ENCODE data around the gene ADM2. TPM values are rescaled to one million over a fixed set of nuclear protein-coding genes. Genes with fewer than 3 reads are reported as not detected.

Gene ADM2
- total and polyA plus RNA-seq, 2 of the 13 experiments (the other 11 are each of a cell fraction or from before 2014, with no cell fraction given): 1.2 to 3.0 TPM

DNA sequence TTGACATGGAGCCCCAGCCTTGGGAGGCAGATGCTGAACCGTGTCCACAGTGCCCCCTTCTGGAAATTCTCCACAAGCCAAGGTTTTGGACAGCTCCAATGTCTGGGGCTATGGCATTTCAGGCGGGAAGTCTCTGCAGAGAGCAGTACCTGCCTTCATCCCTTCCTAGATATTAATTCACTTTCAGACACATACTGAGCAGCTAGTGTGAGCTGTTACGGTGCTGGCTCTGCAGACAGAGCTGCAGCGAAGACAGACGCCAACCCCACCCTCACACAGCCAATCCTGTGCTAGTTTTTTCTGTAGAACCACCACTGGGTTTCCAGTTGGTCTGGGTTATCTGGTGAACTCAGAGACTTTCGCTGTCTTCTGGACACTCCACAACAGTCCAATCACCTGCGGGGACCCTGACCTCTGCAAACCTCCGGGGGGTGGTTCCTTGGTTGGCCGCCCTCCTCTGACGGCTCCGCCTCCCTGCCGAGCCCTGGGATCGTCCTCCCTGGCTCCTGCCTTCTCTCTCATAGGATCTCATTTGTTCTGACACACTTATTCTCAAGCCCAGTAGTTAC, 17.1 kb downstream of the ADM2 start:
- H3K27me3 ChIP-seq (ENCODE audit: control insufficient read depth in 1 of 2, insufficient read depth in 2 of 2, low read length in 2 of 2): no peaks in the 10 kb centered on the region
- no TSS peak for BruUV-seq (replicated peaks)
- H3K4me3 ChIP-seq (replicated peaks in 1 of 3; ENCODE audit: insufficient read depth in 1 of 3, low read depth in 2 of 3, low read length in 3 of 3): peak overlapping the region in 1 of 3 experiments; percentile 33; a peak in 2 of 6 replicates
- H3K79me2 ChIP-seq (ENCODE audit: insufficient read depth, low read length): no peaks in the 10 kb centered on the region
- CTCF ChIA-PET (ENCODE audit: low intra/inter-chr PET ratio, low total read pairs): interaction anchor here (0.9 to 1.4 kb wide), 4 partner anchors 13 to 247 kb away, joined by 3 to 6 read pairs (median 4); no protein-coding TSS in a partner anchor
- peak overlapping the region; percentile 61 for H3K27ac ChIP-seq (ENCODE audit: extremely low read length, insufficient read depth, low read length)
- H3K4me1 ChIP-seq (ENCODE audit: insufficient read depth, low read length): peaks cover 32% of the 10 kb centered on the region
- H4K20me1 ChIP-seq (ENCODE audit: insufficient read depth, low read length): no peaks in the 10 kb centered on the region
- no peak overlapping the region for H2AFZ ChIP-seq (ENCODE audit: low read length)
- under 1% methylated on average over 12 of the region's 13 CpGs for WGBS (ENCODE audit: low lambda C conversion rate)
- no peaks in the 10 kb centered on the region for H3K36me3 ChIP-seq (replicated peaks in 1 of 2; ENCODE audit: control insufficient read depth in 1 of 2, insufficient read depth in 2 of 2, low read length in 2 of 2)
- FAIRE-seq (peak; percentile 90), DNase-seq (ENCODE audit: low spot score) (peak; percentile 80), ATAC-seq (peak; percentile 93)
- POLR2A ChIA-PET: interaction anchor here (0.7 to 3.3 kb wide), 7 partner anchors 9 to 256 kb away, joined by 3 to 15 read pairs (median 5); partner anchors contain the start of genes ADM2, LMF2, MIOX and NCAPH2
- no peaks in the 10 kb centered on the region for H3K9me3 ChIP-seq (ENCODE audit: low read length)
- in situ Hi-C loops (cut with HindIII; ENCODE audit: extremely low pct_ligation_motif_present, low pct_unique_long_range_greater_than_20kb): no loop called here
- no peak overlapping the region for H3K9ac ChIP-seq (ENCODE audit: insufficient read depth, low read depth, low read length)
- intact Hi-C loops (cut with micrococcal nuclease; ENCODE audit: unreplicated experiment): loop anchor here (5.0 kb wide), 1 partner anchor 256 kb away; no protein-coding TSS in a partner anchor
- H3K4me2 ChIP-seq (ENCODE audit: low read depth, low read length): peak overlapping the region; percentile 62
- TF ChIP-seq, protein P1, sequence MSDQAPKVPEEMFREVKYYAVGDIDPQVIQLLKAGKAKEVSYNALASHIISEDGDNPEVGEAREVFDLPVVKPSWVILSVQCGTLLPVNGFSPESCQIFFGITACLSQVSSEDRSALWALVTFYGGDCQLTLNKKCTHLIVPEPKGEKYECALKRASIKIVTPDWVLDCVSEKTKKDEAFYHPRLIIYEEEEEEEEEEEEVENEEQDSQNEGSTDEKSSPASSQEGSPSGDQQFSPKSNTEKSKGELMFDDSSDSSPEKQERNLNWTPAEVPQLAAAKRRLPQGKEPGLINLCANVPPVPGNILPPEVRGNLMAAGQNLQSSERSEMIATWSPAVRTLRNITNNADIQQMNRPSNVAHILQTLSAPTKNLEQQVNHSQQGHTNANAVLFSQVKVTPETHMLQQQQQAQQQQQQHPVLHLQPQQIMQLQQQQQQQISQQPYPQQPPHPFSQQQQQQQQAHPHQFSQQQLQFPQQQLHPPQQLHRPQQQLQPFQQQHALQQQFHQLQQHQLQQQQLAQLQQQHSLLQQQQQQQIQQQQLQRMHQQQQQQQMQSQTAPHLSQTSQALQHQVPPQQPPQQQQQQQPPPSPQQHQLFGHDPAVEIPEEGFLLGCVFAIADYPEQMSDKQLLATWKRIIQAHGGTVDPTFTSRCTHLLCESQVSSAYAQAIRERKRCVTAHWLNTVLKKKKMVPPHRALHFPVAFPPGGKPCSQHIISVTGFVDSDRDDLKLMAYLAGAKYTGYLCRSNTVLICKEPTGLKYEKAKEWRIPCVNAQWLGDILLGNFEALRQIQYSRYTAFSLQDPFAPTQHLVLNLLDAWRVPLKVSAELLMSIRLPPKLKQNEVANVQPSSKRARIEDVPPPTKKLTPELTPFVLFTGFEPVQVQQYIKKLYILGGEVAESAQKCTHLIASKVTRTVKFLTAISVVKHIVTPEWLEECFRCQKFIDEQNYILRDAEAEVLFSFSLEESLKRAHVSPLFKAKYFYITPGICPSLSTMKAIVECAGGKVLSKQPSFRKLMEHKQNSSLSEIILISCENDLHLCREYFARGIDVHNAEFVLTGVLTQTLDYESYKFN (CRISPR knock-in tag; conservative IDR thresholded peaks at IDR 0.05): peak; percentile 51
- TF ChIP-seq RXRB (CRISPR knock-in tag; IDR thresholded peaks at IDR 0.05; ENCODE audit: borderline replicate concordance) (0 out of 2 replicates have a peak, but pooled peaks have one; percentile 19), ARNTL (CRISPR knock-in tag; IDR thresholded peaks at IDR 0.05) (no peak), SNAPC5 (CRISPR knock-in tag; IDR thresholded peaks at IDR 0.05; ENCODE audit: borderline replicate concordance) (0 out of 2 replicates have a peak, but pooled peaks have one; percentile 33), HNF4G (IDR thresholded peaks at IDR 0.05; ENCODE audit: borderline replicate concordance, low read depth, low read length) (no peak), HNF4G (CRISPR knock-in tag; IDR thresholded peaks at IDR 0.05; ENCODE audit: borderline replicate concordance, low read depth) (0 out of 2 replicates have a peak, but pooled peaks have one; percentile 30), THAP11 (CRISPR knock-in tag; IDR thresholded peaks at IDR 0.05) (peak; percentile 44; the same call in 1 of the 2 replicates), ZNF292 (CRISPR knock-in tag; IDR thresholded peaks at IDR 0.05; ENCODE audit: borderline replicate concordance, low read depth) (no peak), TBX2 (CRISPR knock-in tag; IDR thresholded peaks at IDR 0.05; ENCODE audit: borderline replicate concordance) (peak; percentile 49; the same call in 1 of the 2 replicates), ZNF687 (CRISPR knock-in tag; IDR thresholded peaks at IDR 0.05) (peak; percentile 56), SALL1 (CRISPR knock-in tag; IDR thresholded peaks at IDR 0.05) (peak; percentile 59)
- TF ChIP-seq, protein P2, sequence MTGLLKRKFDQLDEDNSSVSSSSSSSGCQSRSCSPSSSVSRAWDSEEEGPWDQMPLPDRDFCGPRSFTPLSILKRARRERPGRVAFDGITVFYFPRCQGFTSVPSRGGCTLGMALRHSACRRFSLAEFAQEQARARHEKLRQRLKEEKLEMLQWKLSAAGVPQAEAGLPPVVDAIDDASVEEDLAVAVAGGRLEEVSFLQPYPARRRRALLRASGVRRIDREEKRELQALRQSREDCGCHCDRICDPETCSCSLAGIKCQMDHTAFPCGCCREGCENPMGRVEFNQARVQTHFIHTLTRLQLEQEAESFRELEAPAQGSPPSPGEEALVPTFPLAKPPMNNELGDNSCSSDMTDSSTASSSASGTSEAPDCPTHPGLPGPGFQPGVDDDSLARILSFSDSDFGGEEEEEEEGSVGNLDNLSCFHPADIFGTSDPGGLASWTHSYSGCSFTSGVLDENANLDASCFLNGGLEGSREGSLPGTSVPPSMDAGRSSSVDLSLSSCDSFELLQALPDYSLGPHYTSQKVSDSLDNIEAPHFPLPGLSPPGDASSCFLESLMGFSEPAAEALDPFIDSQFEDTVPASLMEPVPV (CRISPR knock-in tag; IDR thresholded peaks at IDR 0.05): 0 out of 2 replicates have a peak, but pooled peaks have one; percentile 30

Data from HepG2 (cell line).